HPDE6-E6E7 (cell line): ENCODE data around the gene ZNF576.
"Not testable (repeated sequence)": the region's sequence is repeated elsewhere in the genome, so short reads cannot be mapped to it uniquely, and the experiment has no call there.

ENCODE experiments used
- DNase-seq: peaks from one replicate; pipeline ENCODE4 v3.0.0; 2011; ENCODE audit warnings: missing footprints; ENCODE audit errors: extremely low spot score

Gene ZNF576

DNA sequence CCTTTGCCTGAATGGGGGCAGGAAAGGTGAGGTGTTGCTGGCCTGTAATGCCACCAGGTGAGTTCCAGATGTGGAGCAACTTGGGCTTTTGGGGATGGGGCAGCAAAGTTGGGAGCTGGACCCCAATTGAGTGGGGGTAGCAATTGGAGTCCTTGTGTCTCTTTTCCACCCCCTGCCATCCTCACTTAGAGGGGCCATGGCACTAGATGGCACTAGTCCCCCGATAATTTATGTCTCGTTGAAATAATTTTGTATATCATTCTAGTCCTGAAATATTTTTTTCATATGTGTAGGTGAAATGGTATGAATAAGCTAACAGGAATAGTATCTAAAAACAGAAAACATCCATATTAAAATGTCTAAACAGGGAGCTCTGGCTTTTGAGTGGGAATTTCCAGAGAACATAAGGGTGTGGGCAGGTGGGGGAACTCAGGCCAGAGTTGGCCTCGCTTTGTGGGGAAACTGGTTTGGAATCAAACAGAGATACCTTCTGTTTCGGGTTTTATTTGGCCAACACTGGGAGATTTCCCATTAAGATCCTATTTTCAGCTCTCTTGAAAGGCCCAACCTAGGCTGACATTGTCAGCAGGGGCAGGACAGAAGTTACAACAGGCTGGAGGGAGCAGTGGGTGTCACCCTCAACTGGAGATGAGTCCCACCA lies 3.4 kb downstream of the ZNF576 start:
- no peak for DNase-seq

DNA sequence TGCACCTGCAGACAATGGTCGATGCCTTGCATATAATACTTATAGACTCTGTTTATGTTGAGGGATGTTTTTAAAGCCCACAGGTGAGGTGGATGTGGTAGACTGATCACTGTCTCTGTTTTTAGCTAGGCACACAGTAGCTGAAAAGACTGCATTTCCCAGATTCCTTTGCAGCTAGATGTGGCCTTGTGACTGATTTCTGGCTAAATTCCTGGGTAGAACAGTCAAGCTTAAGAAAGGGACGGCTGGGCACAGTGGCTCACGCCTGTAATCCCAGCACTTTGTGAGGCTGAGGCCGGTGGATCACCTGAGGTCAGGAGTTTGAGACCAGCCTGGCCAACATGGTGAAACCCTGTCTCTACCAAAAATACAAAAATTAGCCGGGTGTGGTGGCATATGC lies 3.9 kb downstream of the ZNF576 start:
- not testable (repeated sequence) for DNase-seq

DNA sequence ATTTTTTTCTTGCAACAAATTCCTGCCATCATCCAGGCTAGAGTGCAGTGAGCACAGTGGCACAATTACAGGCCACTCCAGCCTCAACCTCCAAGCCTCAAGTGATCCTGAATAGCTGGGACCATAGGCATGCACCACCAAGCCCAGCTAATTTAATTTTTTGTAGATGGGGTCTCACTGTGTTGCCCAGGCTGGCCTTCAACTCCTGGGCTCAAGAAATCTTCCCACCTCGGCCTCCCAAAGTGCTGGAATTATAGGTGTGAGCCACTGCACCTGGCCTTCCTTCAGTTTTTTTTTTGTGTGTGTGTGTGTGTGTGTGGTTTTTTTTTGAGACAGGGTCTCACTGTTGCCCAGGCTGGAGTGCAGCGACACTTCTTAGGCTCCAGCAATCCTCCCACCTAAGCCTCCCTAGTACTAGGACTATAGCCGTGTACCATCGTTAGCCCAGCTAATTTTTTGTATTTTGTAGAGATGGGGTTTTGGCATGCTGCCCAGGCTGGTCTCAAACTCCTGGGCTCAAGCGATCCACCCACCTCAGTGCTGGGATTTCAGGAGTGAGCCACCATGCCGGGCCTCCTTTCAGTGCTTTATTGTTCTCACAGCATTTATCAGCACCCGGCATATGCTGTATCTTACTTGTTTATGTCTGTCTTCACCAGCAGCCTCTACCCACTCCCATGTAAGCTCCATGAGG lies 9.6 kb downstream of the ZNF576 start:
- no peak for DNase-seq

DNA sequence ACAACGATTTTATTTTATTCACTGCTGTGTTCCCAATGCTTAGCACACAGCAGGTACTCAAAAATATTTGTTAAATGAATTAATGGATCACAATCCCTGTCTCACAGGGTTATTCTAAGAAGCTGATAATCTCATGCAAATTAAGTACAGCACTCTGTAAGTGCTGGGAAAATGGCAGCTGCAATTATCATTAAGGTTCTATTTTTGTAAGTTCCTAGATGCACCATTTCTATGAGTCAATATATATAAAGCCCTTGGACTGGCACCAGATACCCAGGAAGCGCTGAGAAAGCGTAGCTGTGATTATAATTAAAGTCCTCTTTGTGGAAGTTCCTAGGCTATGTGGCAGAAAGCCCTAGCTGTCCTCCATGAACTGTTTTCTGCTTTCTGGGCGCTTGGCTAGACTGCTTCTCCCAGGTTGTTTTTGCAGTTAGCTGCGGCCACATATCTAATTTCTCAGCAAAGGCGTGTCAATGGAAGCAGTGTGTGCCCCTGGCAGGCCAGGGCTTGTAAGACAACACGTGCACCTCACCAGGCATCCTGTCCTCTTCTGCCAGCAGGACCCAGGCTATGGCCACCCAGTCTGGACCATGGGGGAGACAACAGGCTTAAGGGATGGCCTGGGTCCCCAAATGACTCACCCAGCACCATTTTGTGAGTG lies 10.3 kb downstream of the ZNF576 start:
- DNase-seq, result no peak

DNA sequence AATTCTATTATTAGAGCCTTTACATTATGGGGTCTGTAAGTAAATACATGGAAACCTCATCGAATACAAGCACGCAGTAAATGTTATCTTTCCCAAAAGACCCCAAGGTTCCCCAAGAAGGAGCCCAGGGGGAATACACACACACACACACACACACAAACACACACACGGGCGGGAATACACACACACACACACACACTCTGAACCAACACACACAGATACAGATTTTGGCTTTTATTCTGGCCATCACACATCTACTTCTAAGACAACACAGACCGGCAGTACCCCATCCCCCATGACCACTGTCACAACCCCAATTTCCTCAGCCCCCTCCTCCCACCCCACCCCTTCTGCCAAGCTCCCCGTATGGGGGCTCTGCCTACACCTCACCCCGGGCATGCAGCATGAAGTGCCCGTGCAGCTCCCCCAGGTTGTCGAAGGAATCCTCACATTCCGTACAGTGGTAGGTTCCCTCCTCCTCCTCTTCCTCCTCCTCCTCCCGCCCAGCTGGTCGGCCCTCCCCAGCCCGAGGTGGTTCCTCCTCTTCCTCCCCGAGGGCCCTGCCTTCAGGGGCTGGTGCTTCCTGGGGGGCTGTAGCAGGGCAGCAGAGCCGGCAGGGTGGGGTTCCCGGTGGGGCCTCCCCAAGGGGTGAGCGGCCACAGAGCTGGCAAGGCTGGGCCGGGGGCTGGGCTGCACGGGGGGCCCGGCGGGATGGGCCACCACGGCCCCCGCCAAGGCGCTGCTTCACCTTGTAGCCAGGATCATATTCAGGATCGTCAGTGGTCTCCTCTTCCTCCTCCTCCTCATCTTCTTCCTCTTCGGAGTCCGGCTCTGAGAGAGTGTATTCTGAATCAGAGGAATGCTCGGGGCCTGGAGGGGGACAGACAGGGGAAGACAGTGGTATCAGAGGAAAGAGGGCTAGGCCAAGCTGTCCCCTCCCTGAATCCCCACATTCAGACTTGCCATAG lies 11.1 kb downstream of the ZNF576 start:
- no peak for DNase-seq

DNA sequence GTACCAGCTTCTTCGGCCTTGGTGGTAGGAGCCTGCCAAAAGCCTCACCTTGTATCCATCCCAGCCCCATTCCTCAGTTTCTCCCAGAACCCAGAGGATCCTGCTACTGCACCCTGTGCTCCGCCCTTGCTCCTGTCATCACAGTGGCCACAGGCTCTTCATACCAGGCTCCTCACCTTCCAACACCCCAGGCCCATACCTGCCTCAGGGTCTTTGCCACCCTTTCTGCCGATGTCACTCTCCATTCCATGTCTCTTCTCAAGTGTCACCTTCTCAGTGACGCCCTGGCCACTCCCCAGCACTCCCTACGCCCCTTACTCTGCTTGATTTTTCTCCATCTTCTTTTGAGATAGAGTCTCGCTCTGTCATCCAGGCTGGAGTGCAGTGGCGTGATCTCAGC lies 13.5 kb downstream of the ZNF576 start:
- no peak for DNase-seq

DNA sequence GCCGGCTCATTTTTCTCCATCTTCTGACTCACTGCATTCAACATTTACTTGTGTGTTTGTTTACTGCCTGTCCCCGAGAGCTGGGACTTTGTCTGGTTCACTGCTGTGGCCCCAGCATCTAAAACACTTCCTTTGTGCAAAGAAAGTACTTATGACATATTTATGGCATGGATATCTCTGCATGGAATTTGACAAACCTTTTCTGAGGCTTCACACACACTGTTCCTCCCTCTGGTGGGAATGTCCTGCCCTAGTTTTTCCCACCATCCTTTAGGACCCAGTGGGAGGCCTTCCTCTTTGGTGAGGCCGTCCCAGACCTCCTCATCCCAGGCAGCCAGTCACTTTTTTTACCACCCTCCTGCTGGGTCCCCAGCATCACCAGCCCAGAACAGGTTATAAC lies 14.1 kb downstream of the ZNF576 start:
- no peak for DNase-seq

DNA sequence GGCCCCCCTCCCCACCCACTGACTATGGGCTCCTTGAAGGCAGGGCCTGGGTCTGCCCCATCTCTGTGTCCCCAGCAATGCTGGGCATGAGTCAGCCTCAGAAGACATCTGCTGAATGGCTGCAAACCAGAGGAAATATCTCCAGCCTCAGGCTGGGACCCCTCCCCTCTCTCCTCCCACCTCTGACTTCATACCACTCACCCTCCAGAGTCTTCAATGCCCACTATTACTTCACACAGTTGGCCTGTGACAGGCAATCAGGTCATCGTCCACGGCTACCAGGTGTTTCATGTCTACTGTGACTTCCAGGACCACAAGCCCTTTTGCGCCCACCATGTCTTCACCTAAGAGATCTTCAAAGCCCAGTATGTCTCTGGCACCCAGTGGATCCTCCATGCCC lies 15.4 kb downstream of the ZNF576 start, which contains the start of gene SRRM5:
Gene SRRM5, plus strand, starts transcription at position 301 of the 400 bp plus-strand sequence. Its CDS starts 34 bp downstream, at position 335.
- DNase-seq, result no peak

DNA sequence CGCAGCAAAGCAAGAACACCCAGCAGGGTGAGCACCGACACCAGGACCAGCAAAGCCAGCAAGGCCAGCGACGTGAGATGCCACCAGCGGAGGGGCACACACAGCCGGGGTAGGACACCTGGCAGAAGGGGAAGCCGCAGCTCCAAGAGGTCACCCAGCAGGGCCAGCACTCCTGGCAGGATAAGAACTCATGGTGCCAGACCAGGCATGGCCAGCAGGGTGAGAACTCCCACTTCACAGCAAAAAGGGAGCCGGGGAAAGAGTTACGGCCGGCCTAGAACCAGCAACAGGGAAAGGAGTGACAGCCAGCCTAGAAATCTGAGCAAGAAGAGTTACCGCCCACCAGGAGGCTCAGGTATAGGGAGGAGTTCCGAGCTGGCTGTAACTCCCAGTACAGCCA lies 16.0 kb downstream of the ZNF576 start:
- no peak for DNase-seq

DNA sequence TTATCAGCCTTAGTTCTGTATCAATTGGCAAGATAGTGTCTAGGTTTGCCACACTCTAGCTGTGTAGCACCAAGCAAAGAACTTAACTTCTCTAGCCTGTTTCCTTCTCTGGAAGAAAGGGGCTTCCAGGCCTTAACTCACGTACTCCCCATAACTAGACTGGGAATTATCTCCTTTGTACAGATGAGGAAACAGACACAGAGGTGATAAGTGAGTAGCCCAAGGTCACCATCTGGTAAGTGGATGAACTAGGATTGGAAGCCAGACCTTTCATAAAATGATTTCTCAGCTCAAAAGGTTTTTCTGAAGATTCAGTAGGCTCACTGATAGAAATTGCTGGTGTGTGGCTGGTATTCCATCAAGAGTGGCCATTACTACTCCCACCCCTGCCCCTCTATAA lies 19.9 kb downstream of the ZNF576 start:
- no peak for DNase-seq

DNA sequence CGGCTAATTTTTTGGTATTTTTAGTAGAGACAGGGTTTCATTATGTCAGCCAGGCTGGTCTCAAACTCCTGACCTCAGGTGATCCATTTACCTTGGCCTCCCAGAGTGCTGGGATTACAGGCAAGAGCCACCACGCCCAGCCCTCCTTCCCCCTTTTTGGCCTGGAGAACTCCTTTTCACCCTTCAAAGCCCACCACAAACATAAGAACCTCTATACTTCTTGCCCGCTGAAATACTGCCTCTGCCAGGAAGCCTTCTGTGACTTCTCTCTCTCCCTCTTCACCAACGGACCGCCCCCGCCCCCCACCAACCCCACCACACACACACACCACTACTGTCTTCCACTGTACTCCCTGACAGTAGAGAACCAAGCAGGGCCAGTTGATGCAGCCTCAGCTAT lies 20.6 kb downstream of the ZNF576 start:
- no peak for DNase-seq

DNA sequence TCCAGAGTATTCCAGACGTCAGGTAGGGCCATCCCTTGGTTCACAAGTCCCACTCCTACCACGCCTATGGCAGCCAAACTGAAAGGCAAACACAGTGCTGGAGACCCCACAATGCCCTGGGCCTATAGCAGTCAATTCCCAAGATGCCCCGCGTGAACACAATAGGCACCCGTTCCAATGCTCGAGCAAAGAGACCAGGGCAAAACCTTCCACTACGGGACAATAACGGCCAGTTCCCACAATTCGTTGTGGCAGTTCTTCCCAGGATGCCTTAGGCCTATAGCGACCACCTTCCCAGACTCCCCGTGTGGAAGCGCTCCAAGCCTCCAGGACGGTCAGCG lies 22.5 kb downstream of the ZNF576 start:
- DNase-seq, result no peak

DNA sequence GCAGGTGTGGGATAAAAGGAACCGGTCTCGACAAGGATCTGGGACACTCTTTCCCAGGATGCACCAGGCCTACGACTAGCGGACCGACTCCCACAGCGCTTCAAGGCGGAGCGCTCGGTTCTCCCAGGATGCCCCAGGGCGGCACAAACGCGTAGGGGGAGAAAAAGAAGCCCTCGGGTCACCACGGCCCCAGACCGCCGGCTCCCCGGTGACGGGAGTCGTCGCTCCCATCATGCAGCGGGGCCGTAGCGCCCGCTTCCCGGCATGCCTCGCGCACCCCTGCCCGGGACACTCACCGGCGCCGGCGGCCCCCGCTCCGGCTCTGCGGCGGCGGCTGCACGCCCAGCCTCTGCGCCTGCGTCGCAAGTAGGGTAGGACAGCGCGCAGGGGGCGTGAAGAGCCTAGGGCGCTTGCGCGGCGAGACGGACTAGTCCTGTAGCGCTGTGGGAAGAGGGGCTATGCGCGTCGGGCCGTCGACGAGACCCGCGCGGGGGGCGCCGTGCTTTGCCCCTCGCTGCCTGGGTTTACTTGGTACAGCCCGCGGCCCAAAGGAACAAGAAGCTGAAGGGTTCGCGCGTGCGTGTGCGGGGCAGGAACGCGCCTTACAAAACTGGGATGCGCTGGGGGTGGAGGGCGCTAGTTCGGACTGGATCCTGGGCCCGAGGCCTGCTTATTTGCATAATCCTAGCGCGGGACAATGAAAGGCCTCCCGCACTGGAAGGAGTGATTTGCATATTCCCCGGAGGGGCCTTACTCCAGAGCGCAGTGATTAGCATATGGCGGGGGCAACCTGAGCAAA lies 23.1 kb downstream of the ZNF576 start, which contains the start of gene ZNF428:
Gene ZNF428, minus strand, starts transcription at position 368 of the 799 bp plus-strand sequence. CDS start 5,325 bp downstream, outside the sequence.
- peak; percentile 84 for DNase-seq

DNA sequence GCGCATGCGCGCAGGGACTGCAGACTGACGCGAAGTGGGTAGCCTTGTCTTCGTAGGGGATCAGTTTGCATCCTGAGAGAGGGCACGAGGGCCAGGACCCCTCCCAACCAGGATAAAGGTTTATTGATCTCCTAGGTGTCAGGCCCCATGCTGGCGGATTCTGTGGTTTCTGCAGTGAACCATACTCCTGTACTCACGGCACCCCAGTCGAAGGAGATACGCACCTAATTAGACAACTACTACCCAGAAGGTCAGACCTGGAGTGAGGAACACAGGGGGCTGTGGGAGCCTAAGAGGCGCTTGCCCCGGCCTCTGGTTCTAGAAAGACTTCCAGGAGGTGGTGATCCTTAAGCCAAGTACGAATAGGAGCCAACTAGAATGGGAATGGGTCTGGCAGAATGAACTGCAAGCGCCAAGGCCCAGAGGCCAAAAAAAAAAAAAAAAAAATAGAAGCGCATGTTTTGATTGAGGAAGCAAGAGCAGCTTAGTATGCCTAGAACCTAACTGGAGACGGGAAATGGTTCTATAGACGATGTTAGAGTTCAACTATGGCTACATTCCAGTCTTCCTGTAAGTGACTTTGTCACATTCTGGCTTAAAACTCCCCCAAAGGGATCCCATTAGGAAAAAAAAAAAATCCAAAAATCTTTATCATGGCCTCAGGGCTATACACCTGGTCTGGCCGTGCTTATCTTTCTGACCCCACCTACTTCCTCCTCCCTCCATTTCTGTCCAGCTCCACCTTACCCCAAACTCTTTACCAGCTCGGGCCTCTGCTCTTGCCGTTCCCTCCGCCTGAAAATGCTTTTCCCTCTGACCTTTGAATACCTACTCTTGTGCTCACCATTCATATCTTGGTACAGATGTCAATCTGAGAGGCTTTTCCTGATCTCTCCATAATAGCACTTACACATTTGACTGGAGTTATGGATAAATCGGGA lies 23.9 kb downstream of the ZNF576 start:
- no peak for DNase-seq

DNA sequence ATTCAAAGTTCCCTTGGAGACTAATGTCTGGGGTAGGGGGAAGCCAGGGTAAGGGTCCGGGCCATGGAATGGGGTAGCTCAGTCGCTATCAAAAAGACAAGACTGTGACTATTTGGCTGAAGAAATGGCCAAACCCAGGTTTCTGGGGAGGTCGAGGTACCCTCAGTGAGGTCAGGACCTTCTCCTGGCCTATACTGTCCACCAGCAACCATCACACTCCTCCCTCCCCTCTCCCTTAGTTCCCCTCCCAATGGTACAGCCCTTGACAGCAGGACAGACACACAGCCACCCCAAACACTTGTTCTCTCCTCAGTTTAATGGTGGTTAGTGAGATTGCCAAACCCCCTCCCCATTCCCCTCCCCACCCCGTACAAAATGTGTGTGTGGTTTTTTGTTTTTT lies 25.7 kb downstream of the ZNF576 start:
- DNase-seq, result no peak

DNA sequence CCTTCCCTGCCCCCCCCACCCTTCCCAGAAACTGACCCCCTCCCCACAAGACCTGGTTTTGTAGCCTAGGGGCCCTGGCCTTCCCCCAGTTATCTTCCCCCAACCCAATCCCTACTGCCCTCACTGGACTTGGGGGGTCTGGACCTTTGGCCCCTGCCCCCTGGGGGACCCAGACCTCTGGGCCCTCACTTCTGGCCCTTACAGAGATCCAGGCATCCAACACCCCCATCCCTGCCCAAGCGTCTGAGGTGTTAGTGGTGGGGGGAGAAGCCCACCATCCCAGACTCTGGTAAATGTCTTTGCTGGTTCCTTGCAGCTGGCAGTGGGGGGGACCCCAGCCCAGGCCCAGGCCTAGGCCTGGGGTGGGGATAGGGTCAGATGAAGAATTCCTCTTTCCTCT lies 26.6 kb downstream of the ZNF576 start:
- DNase-seq, result no peak

DNA sequence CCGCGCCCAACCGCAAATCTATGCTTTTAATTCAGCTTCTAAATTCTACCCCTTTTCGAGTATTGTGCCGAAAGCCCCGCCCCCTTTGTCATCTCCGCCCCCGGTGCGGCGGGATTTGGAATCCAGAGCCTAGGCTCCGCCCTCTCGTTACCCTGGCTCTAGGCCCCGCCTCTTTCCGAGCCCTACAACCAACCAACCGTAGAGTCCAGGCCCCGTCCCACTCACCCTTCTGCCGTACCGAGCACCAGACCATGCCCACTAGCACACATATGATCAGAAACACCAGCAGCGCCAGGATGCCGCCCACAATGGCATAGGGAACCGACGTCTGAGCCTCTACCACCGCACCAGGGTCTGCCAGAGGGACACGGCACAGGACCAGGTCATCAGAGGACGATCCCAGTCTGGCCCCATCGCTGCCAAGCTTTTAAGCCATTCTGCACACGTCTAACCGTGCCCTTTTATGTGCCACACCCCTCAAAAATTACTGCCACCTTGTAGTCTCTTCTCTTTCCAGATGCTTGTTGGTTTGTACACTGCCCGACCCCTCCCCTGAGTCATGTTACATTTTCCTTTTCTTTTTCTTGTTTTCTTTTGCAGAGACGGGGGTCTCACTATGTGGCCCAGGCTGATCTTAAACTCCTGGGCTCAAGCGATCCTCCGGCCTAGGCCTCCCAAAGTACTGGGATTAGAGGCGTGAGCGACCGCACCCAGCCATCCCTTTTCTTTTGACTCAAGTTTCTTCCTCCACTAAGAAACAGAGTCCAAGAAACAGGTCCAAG lies 27.7 kb downstream of the ZNF576 start:
- no peak for DNase-seq

DNA sequence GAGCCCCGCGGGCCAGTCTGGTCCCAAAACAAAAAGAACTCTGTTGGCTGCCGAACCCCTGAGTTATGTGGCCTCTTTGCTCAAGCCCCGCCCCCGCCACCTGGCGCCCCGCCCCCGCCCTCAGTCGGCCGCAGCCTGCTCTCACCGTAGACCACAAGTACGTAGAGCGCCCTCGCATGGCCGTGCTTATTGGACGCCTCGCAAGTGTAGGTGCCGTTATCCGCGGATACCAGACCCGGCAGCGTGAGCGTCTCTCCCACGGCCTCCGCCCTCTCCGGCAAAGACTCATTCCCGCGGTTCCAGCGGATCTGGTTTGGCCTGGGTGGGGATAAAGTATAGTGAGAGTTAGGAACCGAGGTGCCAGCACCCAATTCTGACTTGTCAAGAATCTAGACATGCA lies 28.5 kb downstream of the ZNF576 start:
- DNase-seq, result no peak
